GM19099 (cell line): ENCODE measurements around the gene PLEK.

Experiments
- POLR2A ChIP-seq: IDR thresholded peaks from 3 replicates; pipeline ENCODE4 v1.6.1; 2011; ENCODE audit warnings: low read depth; ENCODE audit not compliant: insufficient read length; ENCODE audit errors: extremely low read depth

PLEK gene

DNA sequence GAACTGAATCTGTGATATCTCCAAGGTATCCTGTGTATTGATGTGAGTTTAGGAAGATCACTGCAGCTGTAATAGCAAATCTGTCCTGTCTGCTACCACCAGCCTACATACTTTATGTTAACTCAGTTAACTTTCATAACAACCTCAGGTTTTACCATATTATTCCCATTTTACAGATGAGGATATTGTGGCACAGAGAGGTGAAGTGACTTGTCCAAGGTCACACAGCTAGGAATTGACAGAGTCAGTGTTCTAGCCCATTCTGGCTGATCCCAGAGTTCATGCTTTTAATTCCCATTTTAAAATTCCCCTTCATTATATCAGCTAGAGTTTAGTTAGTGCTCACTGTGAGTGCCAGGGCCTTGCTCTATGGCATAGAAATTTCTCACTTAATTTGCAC, 49.4 kb downstream of the PLEK start:
- TF ChIP-seq POLR2A, result no peak

DNA sequence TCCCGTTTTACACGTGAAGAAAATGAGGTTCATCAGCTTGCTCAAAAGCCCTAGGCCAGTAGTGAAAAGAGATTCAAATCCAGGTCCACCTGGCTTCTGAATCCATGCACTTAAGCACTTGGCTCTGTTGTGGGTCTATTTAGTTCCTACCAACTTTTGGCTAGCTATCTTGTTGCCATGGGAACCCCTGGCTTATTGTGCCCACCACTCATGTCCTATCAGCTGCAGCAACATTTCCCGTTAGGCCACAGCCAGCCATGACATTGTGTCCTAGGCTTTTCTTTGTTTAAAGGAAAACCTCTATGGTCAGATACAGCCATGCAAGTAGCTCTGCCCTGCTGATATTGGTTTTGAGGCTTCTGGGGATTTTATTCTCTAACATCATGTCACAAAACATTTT, 49.8 kb downstream of the PLEK start:
- TF ChIP-seq POLR2A, result no peak

DNA sequence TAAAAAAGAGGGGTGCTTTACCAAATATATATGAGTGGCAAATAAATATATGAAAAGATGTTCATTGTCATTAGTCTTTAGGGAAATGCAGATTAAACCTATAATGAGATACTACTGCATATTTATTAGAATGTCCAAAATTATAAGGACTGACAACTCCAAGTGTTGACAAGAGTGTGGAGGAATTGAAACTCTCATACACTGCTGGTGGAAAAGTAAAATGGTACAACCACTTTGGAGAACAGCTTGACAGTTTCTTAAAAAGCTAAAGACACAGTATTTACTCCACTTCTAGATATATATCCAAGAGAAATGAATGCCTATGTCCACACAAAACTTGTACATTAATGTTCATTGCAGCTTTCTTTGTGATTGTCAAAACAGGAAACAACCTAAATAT, 50.4 kb downstream of the PLEK start:
- TF ChIP-seq POLR2A, result no peak

GRCh38 chr2:68416081-68416675, 51.1 kb downstream of the PLEK start:
- TF ChIP-seq POLR2A, result no peak

GRCh38 chr2:68417926-68418325, 52.8 kb downstream of the PLEK start:
- TF ChIP-seq POLR2A, result no peak

DNA sequence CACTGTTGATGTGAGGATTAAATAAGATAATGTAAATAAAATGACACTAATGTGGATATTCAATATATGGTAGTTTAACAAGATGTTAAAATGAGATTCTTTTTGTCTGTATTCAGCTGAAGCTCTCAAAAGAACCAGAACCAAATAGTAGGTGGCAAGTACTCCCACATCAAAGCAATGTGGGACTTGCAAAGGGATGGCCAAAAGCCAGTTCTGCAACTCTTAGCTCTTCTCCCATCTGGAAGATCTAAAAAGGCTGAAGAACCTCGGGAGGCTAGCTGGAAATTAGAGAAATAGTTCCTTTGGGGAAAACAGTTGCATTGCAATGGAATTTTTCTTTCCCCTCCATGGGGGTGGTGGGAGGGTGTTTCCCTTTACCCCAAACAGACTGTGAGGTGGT, 53.3 kb downstream of the PLEK start:
- no peak for TF ChIP-seq POLR2A

DNA sequence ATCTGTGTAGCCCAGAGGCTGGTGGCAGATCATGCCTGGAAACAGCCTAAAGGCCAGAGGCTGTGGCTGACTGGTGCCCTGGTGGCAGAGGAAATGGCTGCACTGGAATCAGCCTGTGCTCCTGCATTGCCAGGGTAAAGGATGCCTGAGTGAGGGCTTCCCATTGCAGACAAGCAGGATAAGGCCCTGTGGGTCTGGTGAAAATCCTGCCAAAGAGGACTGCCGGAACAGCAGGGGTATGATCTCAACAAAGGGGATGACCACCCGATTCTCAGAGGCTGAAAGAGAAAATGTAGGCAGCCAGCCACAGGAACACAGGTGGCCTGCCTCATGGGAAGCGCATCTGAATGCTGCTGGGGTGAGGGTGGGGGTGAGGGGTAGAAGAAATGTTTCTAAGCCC, 53.8 kb downstream of the PLEK start:
- TF ChIP-seq POLR2A, result no peak

DNA sequence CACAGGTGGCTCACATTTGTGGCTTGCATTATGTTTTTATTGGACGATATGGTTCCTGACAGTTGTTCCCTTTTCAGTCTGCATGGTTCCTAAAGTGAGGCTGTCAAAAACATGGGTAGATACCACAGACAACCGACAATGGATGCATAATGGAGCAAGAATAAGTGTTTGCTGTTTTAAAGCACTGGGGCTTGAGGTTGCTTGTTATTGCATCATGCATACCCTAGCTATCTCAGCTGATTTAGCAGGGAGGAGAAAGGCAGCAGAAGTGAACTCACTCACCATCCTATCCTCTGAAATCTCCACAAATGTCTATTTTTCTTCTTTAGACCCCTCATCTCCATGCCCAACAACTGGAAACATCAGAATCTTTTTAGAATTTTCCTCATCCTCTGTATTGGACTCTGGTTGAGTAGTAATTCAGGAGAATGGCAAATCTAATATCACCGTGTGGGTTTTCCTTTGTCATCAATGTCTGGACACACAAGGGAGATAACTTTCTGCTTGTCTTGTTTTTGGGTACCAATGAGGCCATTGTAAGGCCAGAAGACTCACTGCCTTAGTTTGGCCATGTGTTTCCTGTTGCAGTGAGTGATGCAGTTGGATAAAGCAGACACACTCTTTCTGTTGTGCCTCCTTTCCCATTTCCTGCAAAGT, 55.3 kb downstream of the PLEK start:
- no peak for TF ChIP-seq POLR2A

DNA sequence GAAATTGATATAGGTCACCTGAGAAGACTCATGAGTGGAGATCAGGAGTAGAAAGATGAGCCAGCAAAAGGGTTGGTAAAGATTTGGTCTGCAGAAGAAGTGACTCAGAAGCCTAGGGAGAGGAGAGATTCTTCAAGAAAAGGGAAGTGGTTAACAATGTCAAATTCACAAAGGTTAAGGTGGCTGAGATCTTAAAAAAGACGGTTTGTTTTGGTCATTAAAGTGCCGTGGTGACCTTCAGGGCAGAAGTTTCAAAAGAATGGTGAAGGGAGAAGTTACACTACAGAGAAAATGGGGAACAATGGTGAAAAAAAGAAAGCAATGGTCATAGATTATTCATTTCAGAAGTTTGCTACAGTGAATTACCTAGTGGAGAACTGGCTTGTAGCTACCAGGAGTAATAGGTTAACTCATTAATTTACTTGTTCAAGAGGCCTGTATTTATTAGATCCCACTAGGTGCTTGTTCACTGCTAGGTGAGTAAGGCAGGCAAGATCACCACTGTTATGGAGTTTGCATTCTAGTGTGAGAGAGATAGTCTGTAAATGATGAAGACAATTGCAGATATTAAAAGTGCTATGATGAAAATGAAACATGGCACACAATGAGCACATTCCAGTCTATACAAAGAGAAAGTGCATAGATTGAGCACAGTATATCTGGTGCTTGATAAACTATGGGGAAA, 59.0 kb downstream of the PLEK start:
- no peak for TF ChIP-seq POLR2A

DNA sequence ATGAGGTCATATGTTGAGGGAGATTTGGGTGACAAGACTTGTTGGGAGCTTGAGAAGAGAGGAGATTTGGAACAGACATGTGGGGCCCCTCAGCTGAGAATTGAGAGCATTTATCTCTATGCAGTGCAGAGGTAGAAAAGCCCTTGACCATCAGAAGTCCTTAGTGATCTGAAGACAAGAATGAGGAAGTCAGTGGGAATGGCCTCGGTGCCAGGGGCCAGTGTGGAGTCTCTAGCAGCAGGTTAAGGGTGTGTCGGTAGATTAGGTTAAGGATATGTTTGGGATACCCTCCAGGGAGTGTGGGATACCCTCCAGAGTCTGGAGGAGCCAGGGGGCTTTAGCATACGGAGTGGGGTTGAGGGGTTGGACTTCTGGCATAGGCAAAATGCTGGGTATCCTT, 60.4 kb downstream of the PLEK start:
- no peak for TF ChIP-seq POLR2A

DNA sequence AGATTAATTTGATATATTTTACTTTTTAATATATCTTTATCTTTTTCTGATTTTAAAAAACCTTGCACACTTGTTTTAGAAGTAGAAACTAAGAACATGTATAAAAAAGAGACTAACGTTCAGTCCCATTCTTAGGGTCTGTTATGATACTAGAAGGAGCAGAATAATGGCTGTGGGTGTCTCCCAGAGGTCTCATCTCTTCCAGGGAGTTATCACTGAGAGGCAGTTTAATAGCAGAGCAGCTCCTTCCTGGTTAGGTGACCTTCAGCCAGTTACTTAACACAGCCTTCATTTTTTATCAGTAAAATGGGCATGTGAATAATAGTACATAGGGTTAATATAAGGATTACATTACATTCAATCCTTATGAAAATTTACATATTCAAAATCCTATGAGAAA, 61.4 kb downstream of the PLEK start:
- no peak for TF ChIP-seq POLR2A

DNA sequence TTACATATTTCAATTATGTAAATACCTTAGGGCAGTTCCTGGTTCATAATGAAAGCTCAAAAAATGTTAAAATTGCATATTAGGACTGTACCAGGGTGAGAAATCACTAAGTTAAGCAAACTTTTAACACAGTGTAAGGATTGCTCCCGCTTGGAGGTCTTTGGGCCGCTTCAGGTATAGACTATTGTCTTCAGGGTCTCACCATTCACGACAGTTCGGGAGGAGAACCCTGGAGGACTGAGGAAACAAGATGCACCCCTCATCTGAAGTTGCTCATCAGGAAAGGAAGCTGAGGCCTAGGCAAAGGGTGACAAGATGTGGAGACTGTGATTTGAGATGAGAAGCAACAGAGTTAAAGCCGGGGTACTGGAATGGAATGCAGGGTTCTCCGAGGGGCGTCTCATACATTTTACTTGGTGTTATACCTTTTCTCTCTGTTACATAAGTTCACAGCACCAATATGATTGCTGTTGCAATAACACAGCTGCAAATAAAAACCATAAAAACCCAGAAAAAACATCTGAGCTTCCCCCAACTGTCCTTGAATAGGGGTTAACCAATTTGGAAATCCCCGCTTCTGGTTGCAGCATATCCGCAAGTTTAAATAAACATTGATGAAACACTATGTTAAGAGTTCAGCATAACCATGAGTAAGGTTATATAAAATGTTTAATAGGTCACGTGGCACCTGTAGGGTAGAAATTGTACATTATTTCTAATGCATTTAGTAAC, 61.9 kb downstream of the PLEK start:
- TF ChIP-seq POLR2A, result no peak

DNA sequence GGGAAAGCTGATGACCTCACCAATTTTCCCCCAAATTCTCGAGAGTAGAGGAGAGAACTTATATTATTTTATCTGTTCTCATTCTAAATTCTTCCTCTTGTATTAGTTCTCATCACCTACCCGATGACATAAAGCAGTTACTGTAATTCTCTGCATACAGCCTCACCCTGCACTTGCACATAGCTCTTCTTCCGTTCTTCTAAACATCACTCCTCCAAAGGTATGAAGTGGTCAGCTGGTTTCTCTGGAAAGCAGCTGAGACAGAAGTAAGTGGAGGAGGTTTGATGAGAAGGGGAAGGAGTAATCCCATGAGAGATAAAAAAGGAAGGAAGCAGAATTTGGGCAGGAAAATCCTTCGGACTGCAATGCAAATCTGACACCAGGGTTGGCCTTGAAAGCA, 63.0 kb downstream of the PLEK start:
- TF ChIP-seq POLR2A, result no peak

GRCh38 chr2:68428746-68429145, 63.7 kb downstream of the PLEK start:
- no peak for TF ChIP-seq POLR2A

DNA sequence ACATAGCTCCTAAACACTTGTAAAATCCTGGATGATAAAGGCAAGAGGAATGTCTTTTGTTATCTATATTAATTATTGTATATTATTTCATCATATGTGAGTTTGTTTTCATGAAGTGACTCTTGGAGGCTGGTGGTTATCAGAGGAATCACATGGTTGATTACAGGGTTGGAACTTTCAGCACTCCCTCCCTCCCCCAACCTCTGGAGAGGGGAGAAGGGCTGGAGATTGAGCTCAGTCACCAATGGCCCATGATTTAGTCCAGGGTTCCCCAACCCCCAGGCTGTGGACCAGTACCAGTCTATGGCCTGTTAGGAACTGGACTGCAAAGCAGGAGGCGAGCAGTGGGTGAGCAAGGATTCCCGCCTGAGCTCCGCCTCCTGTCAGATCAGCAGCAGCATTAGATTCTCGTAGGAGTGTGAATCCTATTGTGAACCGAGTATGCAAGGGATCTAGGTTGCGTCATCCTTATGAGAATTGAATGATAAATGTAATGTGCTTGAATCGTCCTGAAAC, 64.3 kb downstream of the PLEK start:
- TF ChIP-seq POLR2A, result no peak

- no peak for TF ChIP-seq POLR2A
Observed at GRCh38 chr2:68431316-68431972, 66.4 kb downstream of the PLEK start.
